Thoracic aorta (tissue), 2 donors: ENCODE measurements around the gene DOC2B. TPM values are rescaled to one million over a fixed set of nuclear protein-coding genes. Genes with fewer than 3 reads are reported as not detected.

ENCODE experiments used
- ATAC-seq: fragments of 150-250 bp; one replicate; pipeline ENCODE4 v1.8.0; 2017; ENCODE audit warnings: low read depth; ENCODE audit not compliant: insufficient number of reproducible peaks, low FRiP score
- DNase-seq: peaks from one replicate; pipeline ENCODE4 v3.0.0-alpha.2; 2020; ENCODE audit warnings: low spot score
- H3K27ac ChIP-seq, 2 donors: fragments of 200-600 bp; sonication (generic); 1 replicate in 1 of 2; 2 replicates in 1 of 2; pipeline ENCODE4 v1.5.1; 2016; ENCODE audit warnings: mild to moderate bottlenecking in 2 of 2, moderate library complexity in 2 of 2
- H3K27me3 ChIP-seq: fragments of 200-600 bp; sonication (generic); replicated peaks from 2 replicates; pipeline ENCODE4 v1.6.0; 2016; ENCODE audit warnings: mild to moderate bottlenecking; ENCODE audit not compliant: insufficient read depth
- H3K36me3 ChIP-seq: fragments of 200-600 bp; sonication (generic); one replicate; pipeline ENCODE4 v1.5.1; 2016
- H3K4me1 ChIP-seq, 2 donors: fragments of 200-600 bp; sonication (generic); 1 replicate in 1 of 2; 2 replicates in 1 of 2; pipeline versions ENCODE4 v1.5.1 to v1.6.0; 2016; ENCODE audit warnings: low read depth in 2 of 2, mild to moderate bottlenecking in 1 of 2; ENCODE audit not compliant: control insufficient read depth in 1 of 2
- H3K4me3 ChIP-seq: fragments of 200-600 bp; sonication (generic); 2 replicates; pipeline ENCODE4 v1.5.1; 2016; ENCODE audit warnings: mild to moderate bottlenecking
- H3K9me3 ChIP-seq: fragments of 200-600 bp; sonication (generic); 2 replicates; pipeline ENCODE4 v1.5.1; 2016
- total RNA-seq, 2 donors: library from RNA; depleted of rRNA; stranded (reverse); fragments of >200 nt; gene quantifications; one replicate each; pipeline versions ENCODE4 v1.1.0 to v1.2.3, GENCODE V29; 2016
- TF ChIP-seq, protein P1 (sequence below): fragments of 200-600 bp; sonication (generic); IDR thresholded peaks from one replicate; pipeline ENCODE4 v1.5.1; 2019; ENCODE audit warnings: antibody characterized with exemption

DOC2B gene
- total RNA-seq, 2 donors from 2014 or later, result 4.2 to 7.5 TPM

DNA sequence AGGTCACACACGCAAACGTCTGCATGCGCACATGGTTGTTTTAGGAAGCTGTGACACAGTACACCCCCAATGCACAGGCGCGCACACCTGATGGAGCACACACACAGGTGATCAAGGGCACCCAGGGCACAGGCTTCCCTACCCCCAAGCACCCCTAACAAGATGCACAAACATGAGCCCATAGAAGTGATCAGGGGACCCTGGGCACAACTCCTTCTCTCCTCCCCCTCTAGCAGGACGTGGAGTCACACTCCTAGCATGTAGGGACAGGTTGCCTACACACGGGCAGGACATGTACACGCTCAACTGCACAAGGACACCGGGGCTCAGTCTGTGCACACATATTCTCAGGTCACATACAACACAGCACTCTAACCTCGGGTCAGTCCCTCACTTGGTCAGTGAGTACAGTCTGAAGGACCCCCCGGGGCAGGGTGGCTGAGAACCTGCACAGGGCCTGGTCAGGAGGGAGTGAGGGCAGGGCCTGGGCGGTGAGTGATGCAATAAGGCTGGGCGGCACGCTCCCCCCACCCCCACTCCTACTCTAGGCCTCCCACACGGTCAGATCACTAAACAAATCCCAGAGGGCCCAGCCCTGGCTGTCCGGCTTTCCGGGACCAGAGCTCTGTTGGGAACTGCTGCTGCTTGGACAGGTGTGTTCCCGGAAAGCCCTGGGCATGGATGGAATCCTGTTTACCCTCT is 751 bp upstream of the DOC2B start:
- no peak overlapping the region for H3K27ac ChIP-seq
- TF ChIP-seq, protein P1, sequence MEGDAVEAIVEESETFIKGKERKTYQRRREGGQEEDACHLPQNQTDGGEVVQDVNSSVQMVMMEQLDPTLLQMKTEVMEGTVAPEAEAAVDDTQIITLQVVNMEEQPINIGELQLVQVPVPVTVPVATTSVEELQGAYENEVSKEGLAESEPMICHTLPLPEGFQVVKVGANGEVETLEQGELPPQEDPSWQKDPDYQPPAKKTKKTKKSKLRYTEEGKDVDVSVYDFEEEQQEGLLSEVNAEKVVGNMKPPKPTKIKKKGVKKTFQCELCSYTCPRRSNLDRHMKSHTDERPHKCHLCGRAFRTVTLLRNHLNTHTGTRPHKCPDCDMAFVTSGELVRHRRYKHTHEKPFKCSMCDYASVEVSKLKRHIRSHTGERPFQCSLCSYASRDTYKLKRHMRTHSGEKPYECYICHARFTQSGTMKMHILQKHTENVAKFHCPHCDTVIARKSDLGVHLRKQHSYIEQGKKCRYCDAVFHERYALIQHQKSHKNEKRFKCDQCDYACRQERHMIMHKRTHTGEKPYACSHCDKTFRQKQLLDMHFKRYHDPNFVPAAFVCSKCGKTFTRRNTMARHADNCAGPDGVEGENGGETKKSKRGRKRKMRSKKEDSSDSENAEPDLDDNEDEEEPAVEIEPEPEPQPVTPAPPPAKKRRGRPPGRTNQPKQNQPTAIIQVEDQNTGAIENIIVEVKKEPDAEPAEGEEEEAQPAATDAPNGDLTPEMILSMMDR, result no peak
- no peaks in the 10 kb centered on the region for H3K27me3 ChIP-seq
- peaks cover 0 to 14% of the 10 kb centered on the region in 2 donors for H3K4me1 ChIP-seq
- no peaks in the 10 kb centered on the region for H3K36me3 ChIP-seq
- no peaks in the 10 kb centered on the region for H3K9me3 ChIP-seq
- peak overlapping the region; percentile 49 for H3K4me3 ChIP-seq
- no peak for ATAC-seq
- no peak for DNase-seq

DNA sequence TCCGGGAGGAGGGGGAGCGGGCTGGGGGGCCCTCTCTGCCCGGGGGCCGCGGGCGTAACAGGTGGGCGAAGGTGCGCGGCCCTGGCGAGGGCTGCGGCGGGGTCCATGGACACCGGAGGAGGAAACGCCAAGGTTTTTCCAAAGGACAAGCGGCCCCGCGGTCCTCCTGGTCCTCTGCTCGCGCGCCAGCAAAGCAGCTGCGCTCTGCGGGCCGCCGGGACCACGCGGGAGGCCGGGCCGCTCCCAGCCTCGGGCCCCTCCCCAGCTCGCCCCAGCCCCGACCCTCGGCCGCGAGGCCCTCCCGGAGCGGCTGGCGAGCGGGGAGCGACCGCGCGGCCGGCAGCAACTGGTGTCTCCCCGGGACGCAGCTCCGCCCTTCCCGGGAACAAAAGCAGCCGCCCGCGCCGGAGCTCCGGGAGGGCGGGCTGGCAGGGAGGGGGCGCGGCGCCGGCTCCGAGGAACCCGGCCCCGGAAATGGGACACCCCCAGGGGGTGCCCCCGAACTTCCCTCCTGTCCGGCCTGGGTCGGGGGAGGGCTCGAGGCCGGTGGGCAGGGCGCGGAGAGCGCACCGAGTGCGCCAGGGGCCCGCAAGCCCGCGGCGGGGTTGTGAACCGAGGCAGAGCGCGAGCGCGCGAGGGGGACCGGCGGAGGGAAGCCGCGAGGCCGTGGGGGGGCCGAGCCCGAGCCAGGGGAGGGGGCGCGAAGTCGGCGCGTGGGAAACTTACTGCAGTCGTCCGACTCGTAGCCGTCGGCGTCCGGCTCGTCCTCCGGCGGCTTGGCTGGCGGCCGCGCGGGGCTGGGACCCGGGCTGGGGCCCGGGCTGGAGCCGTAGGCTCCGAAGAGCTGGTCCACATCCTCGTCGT is 837 bp downstream of the DOC2B start:
- ATAC-seq (no peak), DNase-seq (no peak)
- Histone ChIP-seq H3K9me3 (no peaks in the 10 kb centered on the region), H3K36me3 (no peaks in the 10 kb centered on the region), H3K4me3 (peak overlapping the region; percentile 53), H3K27me3 (no peaks in the 10 kb centered on the region), H3K4me1 (peaks cover 0 to 14% of the 10 kb centered on the region in 2 donors), H3K27ac (no peak overlapping the region)
- TF ChIP-seq, protein P1, result no peak

GRCh38 chr17:179781-180380 is 1.6 kb downstream of the DOC2B start:
- TF ChIP-seq, protein P1, result no peak
- no peak overlapping the region for H3K27ac ChIP-seq
- ATAC-seq (no peak), DNase-seq (no peak)
- H3K9me3 ChIP-seq, result no peaks in the 10 kb centered on the region
- no peaks in the 10 kb centered on the region for H3K27me3 ChIP-seq
- H3K36me3 ChIP-seq, result no peaks in the 10 kb centered on the region
- H3K4me1 ChIP-seq, result peaks cover 0 to 14% of the 10 kb centered on the region in 2 donors
- peak overlapping the region; percentile 53 for H3K4me3 ChIP-seq

- H3K4me1 ChIP-seq, result peaks cover 0 to 14% of the 10 kb centered on the region in 2 donors
- no peaks in the 10 kb centered on the region for H3K9me3 ChIP-seq
- peak overlapping the region; percentile 53 for H3K4me3 ChIP-seq
- H3K27me3 ChIP-seq, result no peaks in the 10 kb centered on the region
- no peak overlapping the region for H3K27ac ChIP-seq
- DNase-seq (no peak), ATAC-seq (no peak)
- H3K36me3 ChIP-seq, result no peaks in the 10 kb centered on the region
- TF ChIP-seq, protein P1, result no peak
These were observed 2.4 kb downstream of the DOC2B start for GRCh38 chr17:179066-179432.
